ENCODE results near the gene DIP2B.

DNA sequence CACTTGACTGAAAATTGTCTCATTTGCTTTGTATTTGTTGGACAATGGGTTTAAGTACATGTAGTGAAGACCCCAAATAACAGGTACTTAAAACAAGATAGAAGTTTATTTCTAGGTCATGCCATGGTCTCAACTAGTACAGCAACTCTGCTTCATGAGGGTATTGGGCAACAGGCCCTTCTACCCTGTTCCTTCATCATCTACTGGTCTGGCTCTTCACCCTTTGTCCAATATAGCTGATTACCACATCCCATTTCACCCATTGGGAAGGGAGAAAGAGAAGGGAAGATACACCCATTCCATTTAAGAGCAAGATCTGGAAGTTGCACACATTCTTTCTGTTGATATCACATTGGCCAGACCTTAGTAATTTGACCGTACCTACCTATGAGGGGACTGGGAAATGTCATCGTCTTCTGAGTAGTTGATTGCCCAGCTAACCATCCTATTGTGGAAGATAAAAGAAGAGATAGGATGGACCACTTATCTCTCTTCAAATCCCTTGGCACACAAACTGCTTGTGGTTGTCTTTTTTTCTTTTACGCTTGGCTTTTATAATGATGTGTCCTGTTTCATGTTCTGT is 104.6 kb downstream of the DIP2B start:
- TF ChIP-seq CTCF (IDR thresholded peaks at IDR 0.05) (no peak), POLR2A (IDR thresholded peaks at IDR 0.05) (no peak)
